Vagina (tissue), 2 donors: ENCODE measurements around the gene LRRFIP2.

Experiments
- POLR2A ChIP-seq, 2 donors: fragments of 450-650 bp; IDR thresholded peaks; one replicate each; pipeline ENCODE4 v1.6.1; 2017; ENCODE audit warnings: antibody characterized with exemption in 2 of 2, mild to moderate bottlenecking in 2 of 2, moderate library complexity in 2 of 2
- POLR2AphosphoS5 ChIP-seq, 2 donors: sonication (generic); formaldehyde crosslinking; IDR thresholded peaks; one replicate each; pipeline ENCODE4 v1.9.0; 2017; ENCODE audit warnings: antibody characterized with exemption in 2 of 2, mild to moderate bottlenecking in 2 of 2, low read depth in 1 of 2; ENCODE audit not compliant: insufficient read depth in 1 of 2
- TF ChIP-seq, protein P1 (sequence below), 3 experiments: fragments of 450-650 bp in 2 of 3; fragments of 200-600 bp in 1 of 3; sonication (generic) in 1 of 3; IDR thresholded peaks; one replicate each; pipeline ENCODE4 v1.5.1; 2017 to 2019; ENCODE audit warnings: antibody characterized with exemption in 3 of 3, mild to moderate bottlenecking in 2 of 3, moderate library complexity in 2 of 3

DNA sequence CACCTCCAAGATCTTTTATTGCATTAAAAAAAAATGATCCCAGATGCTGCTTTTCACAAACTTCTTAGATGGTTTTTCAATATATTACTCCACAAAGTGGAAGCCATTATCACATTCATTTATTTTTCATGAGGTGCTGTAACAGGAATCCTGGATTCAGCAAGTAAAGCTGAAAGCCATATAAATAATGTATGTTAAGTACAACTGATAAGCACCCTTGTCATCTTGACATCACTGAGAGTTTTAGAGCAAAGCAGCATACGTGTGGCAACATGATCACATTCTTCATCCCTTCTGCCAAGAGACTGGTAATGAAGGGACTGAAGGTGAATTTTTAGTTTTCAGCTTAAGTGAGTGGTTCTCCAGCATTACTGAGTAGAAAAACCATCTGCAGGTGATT lies 44.9 kb upstream of the LRRFIP2 start:
- TF ChIP-seq POLR2A (IDR thresholded peaks at IDR 0.05), result no peak
- TF ChIP-seq, protein P1, sequence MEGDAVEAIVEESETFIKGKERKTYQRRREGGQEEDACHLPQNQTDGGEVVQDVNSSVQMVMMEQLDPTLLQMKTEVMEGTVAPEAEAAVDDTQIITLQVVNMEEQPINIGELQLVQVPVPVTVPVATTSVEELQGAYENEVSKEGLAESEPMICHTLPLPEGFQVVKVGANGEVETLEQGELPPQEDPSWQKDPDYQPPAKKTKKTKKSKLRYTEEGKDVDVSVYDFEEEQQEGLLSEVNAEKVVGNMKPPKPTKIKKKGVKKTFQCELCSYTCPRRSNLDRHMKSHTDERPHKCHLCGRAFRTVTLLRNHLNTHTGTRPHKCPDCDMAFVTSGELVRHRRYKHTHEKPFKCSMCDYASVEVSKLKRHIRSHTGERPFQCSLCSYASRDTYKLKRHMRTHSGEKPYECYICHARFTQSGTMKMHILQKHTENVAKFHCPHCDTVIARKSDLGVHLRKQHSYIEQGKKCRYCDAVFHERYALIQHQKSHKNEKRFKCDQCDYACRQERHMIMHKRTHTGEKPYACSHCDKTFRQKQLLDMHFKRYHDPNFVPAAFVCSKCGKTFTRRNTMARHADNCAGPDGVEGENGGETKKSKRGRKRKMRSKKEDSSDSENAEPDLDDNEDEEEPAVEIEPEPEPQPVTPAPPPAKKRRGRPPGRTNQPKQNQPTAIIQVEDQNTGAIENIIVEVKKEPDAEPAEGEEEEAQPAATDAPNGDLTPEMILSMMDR (IDR thresholded peaks at IDR 0.05), result no peak
- no peak for TF ChIP-seq POLR2AphosphoS5 (IDR thresholded peaks at IDR 0.05; ENCODE audit: insufficient read depth in 1 of 2, low read depth in 1 of 2)
